ENCODE data around the gene ATP5F1D.

Gene ATP5F1D

DNA sequence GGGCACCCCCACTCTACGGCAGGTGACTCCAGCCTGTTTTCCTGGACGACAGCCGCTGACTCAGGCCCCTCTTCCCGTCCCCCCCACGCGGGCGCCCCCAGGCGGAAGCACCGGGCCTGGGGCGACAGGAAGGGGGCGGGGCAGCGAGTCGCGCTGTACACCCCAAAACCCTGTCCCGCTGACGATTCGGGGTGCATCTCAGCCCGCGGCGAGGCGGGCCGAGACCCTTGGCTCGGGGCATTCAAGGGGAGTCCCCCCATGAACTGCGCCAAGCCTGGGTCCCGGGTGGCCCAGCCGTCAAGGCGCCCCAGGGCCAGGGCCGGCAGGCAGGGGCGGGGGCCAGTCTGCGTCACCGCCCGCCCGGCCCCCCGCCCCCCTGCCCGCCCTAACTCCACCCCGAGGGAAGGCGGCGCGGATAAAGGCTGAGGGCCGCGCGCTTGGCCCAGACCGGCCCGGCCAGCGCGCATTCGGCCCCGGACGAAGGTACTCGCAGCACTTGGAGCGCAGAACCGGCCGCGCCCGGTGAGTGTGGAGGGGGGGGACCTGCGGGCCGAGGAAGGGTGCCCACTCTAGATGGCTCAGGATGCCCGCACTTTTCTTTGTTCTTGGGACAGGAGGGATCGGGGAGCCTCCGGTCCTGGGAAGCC, 6.7 kb downstream of the ATP5F1D start, which contains the start of gene MIDN:
MIDN (plus strand) TSS at position 445 of the 647 bp plus-strand sequence. CDS start 1,714 bp downstream, outside the sequence.
- peak in 3 of 4 experiments; percentile 40 to 65 (median 62) for DNase-seq

DNA sequence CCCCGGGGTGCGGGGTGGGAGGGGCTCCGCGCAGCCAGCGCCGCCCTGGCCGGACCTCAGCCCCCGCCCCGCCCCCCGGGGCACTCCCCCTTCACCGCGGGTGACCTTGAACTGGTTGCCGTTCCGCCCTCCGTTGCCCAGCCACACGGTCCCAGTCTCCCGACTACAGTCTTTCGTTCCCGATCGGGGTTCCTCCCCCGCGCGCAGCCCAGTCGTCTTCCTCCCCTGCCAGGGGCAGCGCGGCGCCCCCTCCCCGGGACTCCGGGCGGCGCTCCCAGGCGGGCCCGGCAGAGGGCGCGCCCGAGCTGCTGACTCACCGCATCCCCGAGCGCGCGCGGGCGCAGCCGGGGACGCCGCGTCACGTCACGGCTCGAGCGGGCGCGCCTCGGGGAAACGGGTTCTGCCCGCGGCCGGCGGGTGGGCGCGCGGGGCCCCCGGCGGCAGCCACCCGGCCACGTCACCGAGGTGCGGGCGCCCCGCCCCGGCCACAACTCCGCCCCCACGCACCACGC, 7.3 kb downstream of the ATP5F1D start:
- peak; percentile 78 to 85 (median 82) for DNase-seq

DNA sequence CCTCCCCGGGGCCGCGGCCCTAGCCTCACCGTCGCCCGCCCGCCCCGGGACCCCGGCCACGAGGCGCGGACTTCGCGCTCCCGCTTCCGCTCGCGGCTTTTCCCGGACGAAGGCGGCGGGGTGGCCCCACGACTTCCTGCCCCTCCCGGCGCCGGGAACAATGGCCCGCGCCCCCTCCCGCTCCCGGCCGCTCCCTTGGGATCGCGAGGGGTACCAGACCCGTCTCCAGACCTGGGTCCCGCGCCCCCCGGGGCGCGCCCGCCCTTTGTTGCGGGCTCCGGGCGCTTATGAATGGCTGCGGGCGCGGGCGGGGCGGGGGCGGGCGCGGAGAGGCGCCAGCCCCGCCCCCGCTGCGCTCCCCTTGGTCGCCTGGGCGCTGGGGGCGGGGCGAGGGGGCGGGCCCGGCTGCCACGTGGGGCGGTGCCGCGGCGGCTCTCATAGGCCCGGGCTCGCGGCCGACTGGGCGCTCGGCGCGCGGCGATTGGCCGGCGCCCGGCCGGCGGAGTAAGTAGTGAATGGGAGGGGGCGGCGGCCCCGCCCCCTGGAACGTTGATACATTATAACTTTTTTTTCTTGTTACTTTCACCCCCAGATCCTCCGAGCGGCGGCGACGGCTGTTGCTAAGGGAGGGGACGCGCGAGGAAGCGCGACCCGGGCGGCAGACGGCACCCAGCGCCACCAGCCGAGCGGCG, 7.9 kb downstream of the ATP5F1D start:
- peak; percentile 85 to 97 (median 94) for DNase-seq

DNA sequence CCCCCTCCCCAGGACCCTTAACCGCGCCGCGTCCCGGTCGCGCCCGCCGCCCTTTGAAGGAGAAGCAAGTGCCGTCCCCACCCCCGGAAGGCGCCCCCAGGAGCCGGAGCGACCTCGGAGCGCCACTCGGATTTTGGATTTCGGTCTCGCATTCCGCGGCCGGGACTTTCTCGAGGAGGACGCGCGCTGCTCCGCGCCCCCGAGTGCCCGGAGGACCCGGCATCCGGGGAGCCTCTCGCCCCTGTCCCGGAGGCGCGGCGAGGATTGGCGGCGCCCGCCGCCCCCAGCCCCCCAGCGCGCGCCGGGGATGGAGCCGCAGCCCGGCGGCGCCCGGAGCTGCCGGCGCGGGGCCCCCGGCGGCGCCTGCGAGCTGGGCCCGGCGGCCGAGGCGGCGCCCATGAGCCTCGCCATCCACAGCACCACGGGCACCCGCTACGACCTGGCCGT, 8.5 kb downstream of the ATP5F1D start:
- DNase-seq, result no peak

DNA sequence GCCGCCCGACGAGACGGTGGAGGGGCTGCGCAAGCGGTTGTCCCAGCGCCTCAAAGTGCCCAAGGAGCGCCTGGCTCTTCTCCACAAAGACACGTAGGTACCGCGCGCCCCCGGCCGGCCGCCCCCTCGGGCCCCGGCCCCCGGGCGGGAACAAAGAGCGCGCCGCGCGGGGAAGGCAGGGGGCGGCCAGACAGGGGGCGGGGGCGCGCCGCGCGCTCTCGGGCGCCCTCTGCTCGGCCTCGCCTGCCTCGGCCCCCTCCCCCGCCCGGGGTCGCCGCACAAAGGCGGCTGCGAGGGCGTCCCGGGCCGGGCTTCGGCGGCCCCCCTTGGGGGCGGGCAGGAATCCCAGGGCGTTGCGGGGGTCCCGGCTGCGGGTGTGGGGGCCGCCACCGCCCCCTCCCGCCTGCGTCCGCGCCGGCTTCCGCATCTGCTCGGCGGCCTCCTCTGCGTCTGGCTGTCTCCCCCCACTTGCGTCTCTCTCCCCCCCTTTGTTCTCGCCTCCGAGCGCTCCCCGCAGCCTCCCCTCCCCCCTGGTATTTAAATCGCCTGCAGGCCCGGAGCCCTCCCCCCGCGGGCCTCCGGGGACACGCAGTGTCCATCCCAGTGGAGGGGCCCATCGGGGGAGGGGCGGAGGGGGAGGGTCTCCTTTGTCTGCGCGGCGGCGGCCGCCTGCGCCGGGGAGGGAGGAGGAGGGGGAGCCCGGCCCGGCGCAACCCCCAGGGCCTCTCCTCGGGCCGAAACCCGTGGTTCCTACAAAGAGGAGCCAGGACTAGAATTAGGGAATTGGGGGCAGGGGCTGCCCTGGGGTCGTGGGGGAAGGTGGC, 9.1 kb downstream of the ATP5F1D start:
- peak in 2 of 4 experiments; percentile 48 to 52 for DNase-seq

DNA sequence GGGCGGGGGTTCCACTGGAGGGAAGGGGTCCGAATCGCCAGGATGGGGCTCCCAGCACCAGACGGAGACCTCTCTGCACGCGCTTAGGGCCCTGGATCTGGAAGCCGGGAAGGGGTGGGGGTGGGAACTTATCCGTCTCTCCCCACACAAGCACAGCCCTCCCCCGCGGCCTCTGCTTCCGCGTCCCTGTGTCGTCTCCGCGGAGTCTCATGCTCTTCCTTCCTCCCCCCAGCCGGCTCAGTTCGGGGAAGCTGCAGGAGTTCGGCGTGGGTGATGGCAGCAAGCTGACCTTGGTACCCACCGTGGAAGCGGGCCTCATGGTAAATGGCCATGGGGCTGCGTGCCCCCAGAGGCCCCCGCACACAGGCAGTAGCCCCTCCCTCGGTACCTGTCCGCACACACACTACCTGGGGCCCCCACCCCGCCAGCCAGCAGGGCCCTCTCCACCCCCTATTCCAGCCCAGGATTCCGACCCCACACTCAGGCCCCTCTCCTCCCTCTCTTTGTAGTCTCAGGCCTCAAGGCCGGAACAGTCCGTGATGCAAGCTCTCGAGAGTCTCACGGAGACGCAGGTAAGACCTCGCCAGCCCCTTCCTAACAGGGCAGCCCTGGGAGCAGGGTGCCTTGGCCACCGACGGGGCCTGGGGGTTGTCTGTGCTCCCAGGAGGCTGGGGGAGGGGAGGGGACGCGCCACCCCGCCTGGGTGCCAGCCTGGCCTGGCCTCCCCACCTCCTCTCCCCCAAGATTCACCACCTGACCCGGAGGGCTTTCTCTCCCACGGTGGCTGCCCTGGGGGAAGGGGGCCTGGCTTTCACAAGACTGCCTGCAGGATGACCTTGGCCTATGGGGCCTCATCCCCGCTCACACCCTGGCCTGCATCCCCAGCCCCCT, 10.0 kb downstream of the ATP5F1D start:
- peak in 2 of 4 experiments; percentile 42 to 46 for DNase-seq

DNA sequence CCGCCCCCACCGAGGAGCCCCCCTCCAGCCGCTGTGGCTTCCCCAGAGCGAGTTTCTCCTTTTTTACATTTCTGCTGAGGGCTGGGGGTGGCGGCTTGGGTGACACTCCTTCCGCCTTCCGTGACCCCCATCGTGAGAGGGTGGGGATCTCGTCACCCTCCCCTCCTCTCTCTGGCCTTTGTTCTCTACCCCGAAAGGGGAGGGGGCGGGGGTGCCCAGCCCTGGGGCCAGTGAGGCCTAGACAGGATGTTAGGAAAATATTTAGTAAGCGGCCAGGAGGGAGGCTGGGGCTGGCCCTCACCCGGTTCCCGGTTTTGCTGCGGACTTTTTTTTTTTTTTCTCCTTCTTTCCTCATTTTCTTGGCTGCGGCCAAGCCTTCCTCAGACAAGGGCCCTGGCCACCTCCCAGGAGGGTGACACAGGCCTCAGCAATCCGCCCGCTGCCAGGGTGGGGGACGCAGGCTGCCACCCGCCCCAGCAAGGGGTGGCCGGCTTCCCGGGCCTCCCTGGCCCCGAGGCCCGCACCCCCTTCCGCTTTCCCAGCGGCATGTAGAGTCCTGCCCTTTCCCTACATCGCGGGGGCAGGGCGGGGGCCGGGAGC, 10.8 kb downstream of the ATP5F1D start:
- peak in 2 of 4 experiments; percentile 32 to 47 for DNase-seq

DNA sequence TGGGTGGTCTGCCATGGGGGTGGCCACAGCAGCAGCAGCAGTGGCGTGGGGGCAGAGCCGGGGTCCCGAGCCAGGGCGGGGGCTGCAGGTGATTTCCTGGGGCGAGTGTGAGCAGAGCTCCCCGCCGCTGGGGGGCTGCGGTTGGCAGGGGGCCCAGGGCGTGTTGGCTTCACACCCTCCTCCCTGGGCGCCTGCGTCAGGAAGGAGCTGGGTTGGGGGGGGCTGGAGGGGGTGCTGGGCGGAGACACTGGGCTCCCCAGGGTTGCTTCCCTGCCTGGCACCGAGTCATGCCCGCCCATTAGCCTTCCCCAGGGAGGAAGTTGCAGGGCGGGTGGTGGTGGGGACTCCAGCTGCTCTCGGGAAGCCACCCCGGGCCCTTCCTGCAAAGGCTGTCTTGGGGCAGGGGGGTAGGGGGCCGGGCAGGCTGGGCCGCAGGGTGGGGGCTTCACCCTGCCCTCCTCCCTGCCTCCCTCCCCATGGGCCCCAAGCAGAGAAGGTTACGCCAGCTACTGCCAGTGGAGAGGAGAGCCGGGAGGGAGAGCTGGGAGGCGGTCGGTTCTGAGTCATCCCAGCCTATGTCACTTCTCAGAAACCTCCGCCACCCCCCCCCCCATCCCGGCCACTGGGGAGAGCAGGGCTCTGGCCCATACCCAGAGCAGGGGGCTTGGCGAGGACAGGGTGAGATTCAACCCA, 11.4 kb downstream of the ATP5F1D start:
- DNase-seq, result peak in 3 of 4 experiments; percentile 50 to 65 (median 60)

DNA sequence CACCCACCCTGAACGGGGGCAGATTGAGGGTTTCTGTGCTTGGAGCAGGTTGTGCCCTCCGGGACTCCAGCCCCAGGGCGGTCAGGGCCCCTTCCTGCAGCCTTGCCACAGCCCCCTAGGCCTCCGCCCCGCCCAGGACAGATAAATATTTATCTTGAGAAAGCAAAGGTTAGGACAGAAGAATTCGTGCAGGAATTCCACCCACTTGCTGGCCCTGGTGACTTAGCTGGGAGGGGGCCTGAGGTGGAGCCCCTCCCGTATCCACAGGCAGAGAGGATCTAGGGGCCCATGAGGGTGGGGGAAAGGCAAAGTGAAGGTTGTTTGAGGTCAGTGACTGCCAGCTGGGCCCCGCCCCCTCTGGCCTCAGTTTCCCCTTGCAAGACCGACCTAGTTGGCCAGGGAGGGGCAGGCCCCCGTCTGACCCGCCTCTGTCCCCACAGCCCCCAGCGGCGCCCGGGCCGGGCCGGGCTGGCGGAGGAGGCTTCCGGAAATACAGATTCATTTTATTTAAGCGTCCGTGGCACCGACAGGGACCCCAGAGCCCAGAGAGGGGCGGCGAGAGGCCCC, 12.0 kb downstream of the ATP5F1D start:
- no peak for DNase-seq

DNA sequence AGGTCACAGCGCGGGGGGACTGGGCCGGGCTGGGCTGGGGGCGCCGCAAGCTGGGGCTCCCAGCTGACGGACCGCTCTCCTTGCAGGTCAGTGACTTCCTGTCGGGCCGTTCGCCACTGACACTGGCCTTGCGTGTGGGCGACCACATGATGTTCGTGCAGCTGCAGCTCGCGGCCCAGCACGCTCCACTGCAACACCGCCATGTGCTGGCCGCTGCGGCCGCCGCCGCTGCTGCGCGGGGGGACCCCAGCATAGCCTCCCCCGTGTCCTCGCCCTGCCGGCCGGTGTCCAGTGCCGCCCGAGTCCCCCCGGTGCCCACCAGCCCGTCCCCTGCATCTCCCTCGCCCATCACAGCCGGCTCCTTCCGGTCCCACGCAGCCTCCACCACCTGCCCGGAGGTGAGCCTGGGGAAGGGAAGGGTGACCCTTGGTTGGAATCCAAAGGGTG, 12.6 kb downstream of the ATP5F1D start:
- no peak for DNase-seq

DNA sequence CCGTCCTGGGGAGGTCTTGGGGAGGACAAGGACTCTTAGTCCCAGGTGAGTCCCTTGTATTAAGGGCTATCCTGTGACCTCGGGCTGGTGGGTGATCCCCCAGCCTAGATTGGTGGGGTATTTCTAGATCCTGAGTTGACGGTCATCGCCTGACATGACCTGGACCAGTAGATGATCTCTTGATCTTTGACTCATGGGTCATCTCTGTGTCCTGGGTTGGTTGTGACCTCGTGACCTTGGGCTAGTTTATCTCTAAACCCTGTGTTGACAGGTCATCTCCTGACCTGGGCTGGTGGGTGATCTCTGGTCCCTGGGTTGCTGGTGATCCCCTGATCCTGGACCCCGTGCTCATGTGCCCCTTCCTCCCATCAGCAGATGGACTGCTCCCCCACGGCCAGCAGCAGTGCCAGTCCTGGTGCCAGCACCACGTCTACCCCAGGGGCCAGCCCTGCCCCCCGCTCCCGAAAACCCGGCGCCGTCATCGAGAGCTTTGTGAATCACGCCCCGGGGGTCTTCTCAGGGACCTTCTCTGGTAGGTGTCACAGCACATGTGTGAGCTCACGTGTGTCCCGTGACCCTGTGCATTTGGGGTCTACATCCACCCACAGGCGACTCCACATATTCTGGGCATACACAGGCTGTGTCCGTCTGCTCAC, 13.1 kb downstream of the ATP5F1D start:
- DNase-seq, result no peak

DNA sequence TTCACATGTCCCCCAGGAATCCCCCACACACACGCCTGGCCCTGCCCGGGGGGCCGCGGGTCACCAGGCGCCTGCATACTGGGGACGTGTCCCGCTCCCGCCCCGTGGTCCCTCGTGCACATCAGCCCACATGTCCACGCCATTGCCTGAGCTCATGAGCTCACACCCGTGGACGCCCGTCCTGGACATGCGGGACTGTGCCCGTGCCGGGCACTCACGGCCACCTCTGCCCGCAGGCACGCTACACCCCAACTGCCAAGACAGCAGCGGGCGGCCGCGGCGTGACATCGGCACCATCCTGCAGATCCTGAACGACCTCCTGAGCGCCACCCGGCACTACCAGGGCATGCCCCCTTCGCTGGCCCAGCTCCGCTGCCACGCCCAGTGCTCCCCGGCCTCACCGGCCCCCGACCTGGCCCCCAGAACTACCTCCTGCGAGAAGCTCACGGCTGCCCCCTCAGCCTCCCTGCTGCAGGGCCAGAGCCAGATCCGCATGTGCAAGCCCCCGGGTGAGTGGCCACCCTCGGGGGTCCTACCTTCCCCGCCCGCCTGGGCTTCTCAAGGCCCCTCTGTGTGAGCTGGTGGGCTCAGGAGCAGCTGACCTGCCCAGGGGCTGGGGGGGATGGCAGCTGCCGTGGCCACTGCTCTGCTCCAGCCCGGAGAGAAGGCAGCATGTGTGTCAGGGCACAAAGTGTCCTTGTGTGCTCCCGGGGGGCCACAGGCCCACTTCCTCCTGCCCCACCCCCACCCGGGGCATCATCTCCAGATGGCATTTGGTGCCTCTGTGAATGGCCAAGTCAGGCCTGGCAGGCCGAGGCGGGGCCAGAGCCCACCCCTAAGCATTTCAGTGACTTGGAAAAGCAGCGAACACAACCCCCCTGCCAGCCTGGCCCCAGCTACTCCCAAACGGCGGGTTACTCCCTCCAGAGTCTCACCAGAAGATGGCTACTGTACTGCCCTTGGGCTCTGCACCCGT, 13.9 kb downstream of the ATP5F1D start:
- no peak for DNase-seq

DNA sequence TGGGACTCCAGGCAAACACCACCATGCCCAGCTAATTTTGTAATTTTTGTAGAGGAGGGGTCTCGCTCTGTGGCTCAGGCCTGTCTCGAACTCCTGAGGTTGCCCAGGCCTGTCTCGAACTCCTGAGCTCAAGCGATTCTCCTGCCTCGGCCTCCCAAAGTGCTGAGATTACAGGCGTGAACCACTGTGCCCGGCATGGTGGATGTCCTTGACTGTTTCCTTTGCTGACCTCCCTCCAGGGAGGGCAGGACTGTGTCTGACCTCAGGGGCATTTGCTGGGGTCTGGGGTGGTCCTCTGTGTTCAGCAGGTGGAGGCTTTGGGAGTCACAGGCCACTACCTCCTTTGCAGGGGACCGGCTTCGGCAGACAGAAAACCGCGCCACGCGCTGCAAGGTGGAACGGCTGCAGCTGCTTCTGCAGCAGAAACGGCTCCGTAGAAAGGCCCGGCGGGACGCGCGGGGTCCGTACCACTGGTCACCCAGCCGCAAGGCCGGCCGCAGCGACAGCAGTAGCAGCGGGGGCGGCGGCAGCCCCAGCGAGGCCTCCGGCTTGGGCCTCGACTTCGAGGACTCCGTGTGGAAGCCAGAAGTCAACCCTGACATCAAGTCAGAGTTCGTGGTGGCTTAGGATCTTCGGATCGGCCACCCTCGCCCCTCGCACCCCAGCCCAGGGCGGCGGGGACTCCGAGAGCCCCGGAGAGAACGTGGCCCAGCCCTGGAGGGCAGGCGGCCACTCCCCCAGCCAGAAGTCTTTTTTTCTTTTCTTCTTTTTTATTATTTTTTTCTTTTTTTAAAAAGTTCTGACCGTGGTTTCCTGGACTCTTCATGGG, 15.3 kb downstream of the ATP5F1D start:
- DNase-seq, result no peak

DNA sequence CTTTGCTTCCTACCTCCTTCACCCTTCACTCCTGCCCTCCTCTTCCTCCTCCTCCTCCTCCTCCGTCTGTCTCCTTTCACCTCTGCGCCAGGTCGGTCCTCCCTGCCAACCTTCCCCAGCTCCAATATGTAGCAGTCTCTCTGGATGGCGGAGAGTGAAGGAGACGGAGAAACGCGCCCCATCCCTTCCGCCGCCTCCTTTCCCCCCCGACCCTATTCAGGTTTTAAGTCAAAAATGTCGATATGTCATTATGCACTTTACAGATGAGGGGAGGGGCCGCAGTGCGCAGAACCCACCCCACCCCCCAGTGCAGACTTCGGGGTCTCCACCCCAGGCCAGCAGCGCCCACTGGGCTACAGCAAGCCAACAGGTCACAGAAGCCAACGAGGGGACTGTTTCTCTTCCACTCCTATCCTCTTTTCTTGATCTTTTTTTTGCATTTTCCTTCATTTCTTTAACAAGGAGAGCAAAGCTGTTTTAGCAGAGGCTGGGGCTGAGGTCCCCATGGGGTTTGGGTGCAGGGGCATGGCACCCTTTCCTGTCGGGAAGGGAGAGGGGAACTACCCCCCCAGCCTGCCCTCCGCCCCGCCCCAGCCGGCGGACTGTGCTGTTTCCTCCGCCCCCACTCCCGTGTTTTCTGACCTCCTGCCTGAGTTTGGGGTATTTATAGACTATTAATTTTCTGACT, 16.1 kb downstream of the ATP5F1D start:
- no peak for DNase-seq

DNA sequence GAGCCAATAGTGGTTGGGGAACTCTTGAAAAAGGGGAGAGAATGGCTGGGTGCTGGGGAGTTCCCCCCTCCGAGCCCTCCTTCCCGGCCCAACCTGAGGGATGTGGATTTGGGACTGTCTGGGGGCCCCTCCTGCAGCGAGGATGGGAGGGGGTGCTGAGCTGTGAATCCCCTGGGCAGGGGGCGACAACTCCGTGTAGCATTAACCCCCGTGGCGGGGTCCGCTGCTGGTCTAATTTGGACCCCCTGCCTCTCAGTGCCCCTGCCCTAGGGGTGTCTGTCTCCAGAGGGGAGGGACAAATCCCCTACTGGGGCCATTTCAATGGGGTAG, 16.6 kb downstream of the ATP5F1D start:
- no peak for DNase-seq

DNA sequence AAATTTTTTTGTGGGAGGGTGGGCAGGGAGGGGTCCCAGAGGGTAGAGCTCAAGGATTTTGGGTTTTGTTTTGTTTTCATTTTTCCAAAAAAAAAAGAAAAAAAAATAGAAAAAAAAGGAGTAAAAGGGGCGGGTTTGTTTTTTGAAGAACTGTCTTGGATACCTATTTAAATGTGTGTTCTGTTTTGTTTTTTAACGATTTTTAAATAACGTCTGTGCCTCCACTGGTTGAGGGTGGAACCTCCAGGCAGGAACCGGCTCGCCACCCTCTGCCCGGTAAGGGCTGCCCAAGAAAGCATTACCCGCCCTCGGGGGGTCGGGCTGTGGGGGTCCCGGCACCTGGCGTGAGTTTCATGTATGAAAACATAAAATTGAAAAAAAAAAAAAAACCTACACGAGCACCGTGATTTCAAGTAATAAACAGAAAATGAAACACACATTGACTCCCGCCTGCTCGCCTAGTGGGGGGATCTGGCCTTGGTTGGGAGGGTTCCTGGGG, 17.2 kb downstream of the ATP5F1D start:
- DNase-seq, result no peak
